ENCODE results near the gene PAPSS2.

PAPSS2 gene

DNA sequence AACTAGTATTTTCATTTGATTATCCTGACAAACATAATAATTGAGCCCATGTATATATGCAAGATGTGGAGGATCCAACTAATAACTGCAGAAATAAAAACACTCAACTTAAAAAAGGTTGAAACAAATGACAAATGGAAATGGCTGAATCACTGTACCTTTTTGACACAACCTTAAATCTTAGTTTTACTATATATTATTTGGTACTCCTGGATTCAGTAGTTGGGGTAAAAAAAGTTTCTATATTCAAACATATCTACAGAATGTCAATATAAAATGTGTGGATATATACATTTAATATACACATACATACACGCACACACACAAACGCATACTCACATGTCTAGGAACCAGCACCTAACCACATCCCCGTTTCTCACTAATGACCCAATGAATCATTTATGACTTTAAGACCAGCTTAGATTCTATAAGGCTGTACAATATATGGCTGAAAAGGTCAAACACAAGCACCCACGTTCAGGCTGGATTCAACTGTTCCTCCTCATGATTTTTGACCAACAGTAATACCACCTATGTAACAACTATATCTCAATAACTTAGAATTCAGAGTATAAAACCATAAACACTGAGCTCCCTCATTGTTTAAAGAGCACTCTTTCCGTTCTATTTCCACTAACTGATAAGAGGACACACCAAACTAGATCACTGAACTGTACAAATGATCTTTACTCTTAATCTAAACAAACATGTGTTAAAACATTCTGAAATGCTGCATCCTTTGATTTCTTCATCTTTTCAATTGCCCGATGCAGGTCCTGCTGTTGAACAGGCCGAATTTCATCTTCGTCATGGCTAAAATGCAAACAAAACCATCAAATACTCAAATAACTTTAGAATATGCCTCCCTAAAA lies 94.6 kb downstream of the PAPSS2 start:
- no peak for DNase-seq

- no peak for DNase-seq
Observed at GRCh38 chr10:87757685-87758084, 98.0 kb downstream of the PAPSS2 start.

- no peak for DNase-seq
Observed at GRCh38 chr10:87759551-87759950, 99.9 kb downstream of the PAPSS2 start.

DNA sequence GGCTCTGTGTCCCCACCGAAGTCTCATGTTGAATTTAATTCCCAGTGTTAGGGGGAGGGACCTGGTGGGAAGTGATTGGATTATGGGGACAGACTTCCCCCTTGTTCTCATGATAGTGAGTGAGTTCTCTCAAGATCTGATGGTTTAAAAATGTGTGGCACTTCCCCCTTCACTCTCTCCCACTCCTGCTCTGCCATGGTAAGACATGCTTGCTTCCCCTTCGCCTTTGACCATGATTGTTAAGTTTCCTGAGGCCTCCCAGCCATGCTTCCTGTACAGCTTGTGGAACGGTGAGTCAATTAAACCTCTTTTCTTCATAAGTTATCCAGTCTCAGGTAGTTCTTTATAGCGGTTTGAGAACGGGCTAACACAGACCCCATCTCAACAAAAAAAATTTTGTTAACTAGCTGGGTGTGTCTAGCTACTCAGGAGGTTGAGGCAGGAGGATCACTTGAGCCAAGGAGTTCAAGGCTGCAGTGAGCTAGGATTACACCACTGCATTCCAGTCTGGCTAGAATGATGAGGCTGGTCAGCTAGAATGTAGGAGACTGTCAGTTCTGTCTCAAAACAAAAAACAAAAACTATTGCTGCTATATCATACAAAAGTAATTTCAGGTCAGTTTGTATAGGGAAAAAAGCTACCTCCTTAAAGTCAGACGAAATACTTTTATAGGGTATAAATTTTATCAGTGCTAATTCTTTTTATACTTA lies 100.7 kb downstream of the PAPSS2 start:
- DNase-seq = no peak

- no peak for DNase-seq
Observed at GRCh38 chr10:87761153-87761552, 101.5 kb downstream of the PAPSS2 start.

DNA sequence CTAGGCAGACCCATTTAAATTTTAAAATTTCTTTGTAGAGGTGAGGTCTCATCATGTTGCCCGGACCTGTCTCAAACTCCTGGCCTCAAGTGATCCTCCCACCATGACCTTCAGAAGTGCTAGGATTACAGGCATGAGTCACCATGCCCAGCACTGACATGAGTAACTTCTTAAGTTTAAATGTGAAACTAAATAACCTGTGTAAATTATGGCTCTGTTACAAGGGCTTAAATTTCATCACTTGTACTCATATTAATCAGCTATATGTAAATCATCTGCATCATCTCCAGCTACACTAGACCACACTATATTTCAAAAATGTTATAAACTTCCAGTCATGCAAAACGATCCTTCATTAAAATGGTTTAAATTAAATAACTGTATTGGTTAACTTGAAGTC lies 102.2 kb downstream of the PAPSS2 start:
- DNase-seq = peak; percentile 12

DNA sequence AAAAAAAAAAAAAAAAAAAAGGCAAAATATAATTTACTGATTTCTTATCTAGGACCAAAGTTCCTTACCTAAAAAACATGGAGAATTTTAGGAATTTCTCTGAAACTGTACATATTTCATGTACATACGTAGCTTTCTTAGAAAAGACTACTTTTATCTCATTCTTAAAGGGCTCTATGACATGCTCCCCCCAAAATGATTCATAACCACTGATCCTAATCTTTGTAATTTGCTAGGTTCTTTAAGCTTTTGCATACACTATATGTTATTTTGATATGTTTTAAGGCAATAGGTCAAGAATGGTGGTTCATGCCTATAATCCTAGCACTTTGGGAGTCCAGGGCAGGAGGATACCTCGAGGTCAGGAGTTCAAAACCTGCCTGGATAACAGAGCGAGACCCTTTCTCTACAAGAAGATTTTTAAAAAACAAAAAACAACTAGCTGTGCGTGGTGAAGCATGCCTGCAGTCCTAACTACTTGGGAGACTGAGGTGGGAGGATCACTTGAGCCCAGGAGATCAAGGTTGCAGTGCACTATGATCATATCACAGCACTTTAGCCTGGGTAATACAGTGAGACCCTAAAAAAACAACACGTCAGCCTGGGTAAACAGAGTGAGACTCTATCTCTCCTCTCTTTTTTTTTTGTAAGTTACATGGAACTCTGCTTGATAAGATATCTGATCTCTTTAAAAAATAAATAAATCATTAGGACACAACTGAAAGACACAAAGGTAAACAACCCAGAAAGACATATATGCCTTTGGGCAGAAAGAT lies 103.6 kb downstream of the PAPSS2 start:
- no peak for DNase-seq

DNA sequence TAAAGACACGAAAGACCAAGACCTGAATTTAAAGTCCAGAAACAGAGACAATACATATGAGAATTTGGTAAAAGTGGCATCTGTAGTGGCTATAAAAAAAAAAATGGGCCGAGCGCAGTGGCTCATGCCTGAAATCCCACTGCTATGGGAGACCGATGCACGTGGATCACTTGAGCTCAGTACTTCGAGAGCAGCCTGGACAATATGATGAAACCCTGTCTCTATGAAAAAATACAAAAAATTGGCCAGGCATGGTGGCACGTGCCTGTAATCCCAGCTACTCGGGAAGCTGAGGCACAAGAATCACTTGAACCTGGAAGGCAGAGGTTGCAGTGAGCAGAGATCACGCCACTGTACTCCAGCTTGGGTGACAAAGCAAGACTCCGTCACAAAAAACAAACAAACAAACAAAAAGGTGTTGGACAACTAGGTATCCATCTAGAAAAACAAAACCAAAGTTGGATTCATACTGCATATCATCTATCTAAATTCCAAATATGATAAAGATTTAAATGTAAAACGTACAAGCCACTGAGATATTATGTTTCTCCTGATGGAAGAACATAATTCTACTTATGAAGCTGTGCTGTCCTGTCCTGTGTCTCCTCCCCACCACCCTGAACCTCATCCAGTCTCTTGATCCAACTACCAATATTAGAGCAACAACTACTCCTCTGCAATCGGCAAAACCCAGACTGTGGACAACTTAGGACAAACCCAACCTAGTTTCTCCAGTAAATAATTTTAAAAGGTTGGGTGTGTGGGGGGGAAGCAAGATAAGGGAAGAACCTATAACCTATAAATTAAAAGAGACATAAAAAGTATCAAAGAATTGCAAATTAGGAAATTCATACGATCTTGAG lies 104.6 kb downstream of the PAPSS2 start:
- no peak for DNase-seq

- DNase-seq = no peak
Observed at GRCh38 chr10:87765666-87766376, 106.1 kb downstream of the PAPSS2 start.

DNA sequence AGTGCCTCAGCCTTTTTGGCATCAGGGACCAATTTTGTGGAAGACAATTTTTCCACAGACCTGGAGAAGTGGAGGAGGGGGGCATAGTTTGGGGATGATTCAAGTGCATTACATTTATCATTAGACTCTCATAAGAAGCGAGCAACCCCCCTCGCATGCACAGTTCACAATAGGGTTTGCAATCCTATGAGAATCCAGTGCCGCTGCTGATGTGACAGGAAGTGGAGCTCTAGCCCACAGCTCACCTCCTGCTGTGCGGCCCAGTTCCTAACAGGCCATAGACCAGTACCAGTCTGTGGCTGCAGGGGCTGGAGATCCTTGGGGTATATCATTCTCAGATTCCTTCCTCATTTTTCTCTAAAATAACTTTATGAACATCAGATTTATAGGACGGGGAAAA lies 107.6 kb downstream of the PAPSS2 start:
- no peak for DNase-seq

DNA sequence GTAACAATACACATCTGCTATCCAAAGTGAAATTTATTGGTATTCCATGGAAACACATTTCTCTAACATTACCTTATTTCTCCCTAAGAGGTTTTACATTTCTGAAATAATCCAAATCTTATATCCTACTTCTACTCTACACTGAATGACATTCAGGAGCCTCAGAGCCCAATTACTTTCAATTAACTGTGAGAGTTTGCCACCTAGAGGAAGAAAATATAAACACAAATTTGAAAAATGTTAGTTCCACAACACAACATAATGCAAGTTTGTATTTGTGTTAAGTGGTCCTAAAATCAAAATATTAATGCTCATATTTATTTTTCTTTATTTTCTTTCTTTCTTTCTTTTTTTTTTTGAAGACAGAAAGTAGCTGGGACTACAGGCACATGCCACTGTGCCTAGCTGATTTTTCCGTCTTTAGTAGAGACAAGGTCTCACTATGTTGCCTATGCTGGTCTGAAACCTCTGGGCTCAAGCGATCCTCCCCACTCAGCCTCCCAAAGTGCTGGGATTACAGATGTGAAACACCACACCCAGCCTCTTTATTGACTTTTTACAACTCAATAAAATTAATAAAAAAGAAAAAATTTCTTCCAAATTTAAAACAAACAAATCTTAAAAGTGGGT lies 112.3 kb downstream of the PAPSS2 start:
- DNase-seq = no peak

- DNase-seq = no peak
Observed at GRCh38 chr10:87775766-87776165, 116.1 kb downstream of the PAPSS2 start.

GRCh38 chr10:87776328-87776727 lies 116.7 kb downstream of the PAPSS2 start:
- no peak for DNase-seq

GRCh38 chr10:87781545-87781944 lies 121.9 kb downstream of the PAPSS2 start:
- no peak for DNase-seq

DNA sequence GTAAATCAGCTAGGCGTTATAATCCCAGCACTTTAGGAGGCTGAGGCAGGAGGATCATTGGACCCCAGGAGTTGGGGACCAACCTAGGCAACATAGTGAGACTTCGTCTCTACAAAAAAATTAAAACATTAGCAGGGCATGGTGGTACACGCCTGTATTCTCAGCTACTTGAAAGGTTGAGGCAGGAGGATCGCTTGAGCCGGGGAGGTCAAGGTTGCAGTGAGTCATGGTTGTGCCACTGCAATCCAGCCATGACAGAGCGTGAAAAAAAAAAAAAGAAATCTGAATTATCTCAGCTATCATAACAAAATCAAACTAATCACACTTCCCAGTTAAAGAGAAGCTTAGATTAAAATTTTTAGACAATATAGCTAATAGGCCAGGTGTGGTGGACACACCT lies 123.0 kb downstream of the PAPSS2 start:
- no peak for DNase-seq

DNA sequence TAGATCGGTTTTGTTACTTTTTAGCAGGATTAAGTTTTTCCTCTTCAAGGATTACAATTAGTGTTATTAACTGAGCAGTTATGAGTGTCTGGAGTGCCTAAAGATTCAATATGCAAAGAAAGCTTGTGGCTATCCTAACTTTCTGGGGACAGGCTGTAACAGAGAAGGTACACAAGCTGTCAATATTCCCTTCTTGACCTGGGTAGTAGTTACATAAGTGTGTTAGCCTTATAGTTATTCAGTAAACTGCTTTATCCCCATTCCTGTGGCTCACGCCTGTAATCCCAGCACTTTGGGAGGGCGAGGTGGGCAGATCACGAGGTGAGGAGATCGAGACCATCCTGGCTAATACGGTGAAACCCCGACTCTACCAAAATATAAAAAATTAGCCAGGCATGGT lies 126.7 kb downstream of the PAPSS2 start:
- DNase-seq = no peak

DNA sequence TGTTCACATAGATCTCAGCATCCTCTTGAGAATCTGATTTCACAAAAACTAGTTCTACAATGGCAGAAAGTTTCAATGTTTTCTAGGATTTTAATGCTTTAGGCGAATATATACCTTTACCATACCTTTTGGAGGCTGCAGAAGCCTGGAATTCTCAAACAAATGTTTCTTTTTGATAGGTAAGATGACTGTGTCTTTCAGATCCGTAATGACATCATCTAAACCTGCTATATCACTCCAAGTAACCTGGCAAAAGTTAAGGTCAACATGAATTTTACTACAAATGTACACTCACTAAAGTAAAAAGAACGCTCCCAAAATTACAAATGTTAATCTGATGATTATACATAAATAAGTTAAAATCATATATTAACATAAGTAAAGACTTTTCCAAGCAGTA lies 130.5 kb downstream of the PAPSS2 start:
- DNase-seq = no peak

DNA sequence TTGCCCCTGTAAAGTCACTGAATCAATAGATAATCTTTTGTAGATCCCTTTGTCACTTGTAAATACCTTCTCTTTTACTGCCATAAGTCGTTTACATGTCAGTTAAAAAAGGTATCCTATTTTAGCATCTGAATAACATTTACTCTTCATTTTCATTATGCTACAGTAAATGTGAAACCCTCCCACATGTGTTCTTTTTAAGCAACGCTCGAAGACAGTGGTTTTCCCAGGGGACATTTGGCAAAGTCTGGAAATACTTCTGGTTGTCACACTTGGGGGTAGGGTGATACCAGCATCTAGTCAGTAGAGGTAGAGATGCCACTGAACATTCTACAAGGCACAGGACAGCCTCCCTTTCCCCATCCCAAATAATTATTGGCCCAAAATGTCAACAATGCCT lies 134.6 kb downstream of the PAPSS2 start:
- DNase-seq = no peak
